MM.1S (cell line): Measurements from ENCODE around the gene RPL29.

Experiments used
- DNase-seq: peaks from one replicate; pipeline ENCODE4 v3.0.0-alpha.2; 2015
- H2AFZ ChIP-seq: fragments of 300-600 bp; sonication (generic); 2 replicates; pipeline ENCODE4 v1.6.0; 2016; ENCODE audit warnings: antibody characterized with exemption, low read length
- H3F3A ChIP-seq: fragments of 300-600 bp; sonication (generic); 2 replicates; pipeline ENCODE4 v1.6.1; 2016; ENCODE audit warnings: mild to moderate bottlenecking, antibody characterized with exemption, low read length, moderate library complexity, mixed read lengths; ENCODE audit not compliant: insufficient read depth
- H3K27ac ChIP-seq: fragments of 300-600 bp; sonication (generic); 2 replicates; pipeline ENCODE4 v1.5.1; 2016; ENCODE audit warnings: mild to moderate bottlenecking, low read length
- H3K27me3 ChIP-seq: fragments of 300-600 bp; sonication (generic); replicated peaks from 2 replicates; pipeline ENCODE4 v1.6.0; 2016; ENCODE audit warnings: low read length; ENCODE audit not compliant: insufficient read depth
- H3K36me3 ChIP-seq: fragments of 300-600 bp; sonication (generic); replicated peaks from 2 replicates; pipeline ENCODE4 v1.6.1; 2016; ENCODE audit warnings: mild to moderate bottlenecking, low read length, mixed read lengths; ENCODE audit not compliant: insufficient read depth
- H3K4me1 ChIP-seq: fragments of 300-600 bp; sonication (generic); 2 replicates; pipeline ENCODE4 v1.6.1; 2016; ENCODE audit warnings: low read length, mixed read lengths
- H3K4me2 ChIP-seq: fragments of 300-600 bp; sonication (generic); 2 replicates; pipeline ENCODE4 v1.6.0; 2016; ENCODE audit warnings: low read depth, low read length
- H3K4me3 ChIP-seq: fragments of 300-600 bp; sonication (generic); 2 replicates; pipeline ENCODE4 v1.5.1; 2016; ENCODE audit warnings: low read length, mixed read lengths
- H3K79me2 ChIP-seq: fragments of 300-600 bp; sonication (generic); 2 replicates; pipeline ENCODE4 v1.6.1; 2016; ENCODE audit warnings: mixed run types, low read length, mixed read lengths
- H3K9ac ChIP-seq: fragments of 300-600 bp; sonication (generic); 2 replicates; pipeline ENCODE4 v1.6.1; 2016; ENCODE audit warnings: low read length, mixed read lengths
- H3K9me2 ChIP-seq: fragments of 300-600 bp; sonication (generic); replicated peaks from 2 replicates; pipeline ENCODE4 v1.6.1; 2016; ENCODE audit warnings: mild to moderate bottlenecking, low read length, mixed read lengths; ENCODE audit not compliant: insufficient read depth
- H3K9me3 ChIP-seq: fragments of 300-600 bp; sonication (generic); replicated peaks from 2 replicates; pipeline ENCODE4 v1.6.1; 2016; ENCODE audit warnings: mild to moderate bottlenecking, low read length, mixed read lengths; ENCODE audit not compliant: insufficient read depth
- H4K20me1 ChIP-seq: fragments of 300-600 bp; sonication (generic); 2 replicates; pipeline ENCODE4 v1.6.1; 2016; ENCODE audit warnings: mild to moderate bottlenecking, low read length, moderate library complexity, mixed read lengths; ENCODE audit not compliant: insufficient read depth
- EZH2 ChIP-seq: fragments of 300-600 bp; sonication (generic); optimal IDR thresholded peaks from 2 replicates; pipeline ENCODE3; 2017; ENCODE audit warnings: low read depth, mild to moderate bottlenecking, antibody characterized with exemption, low read length, mixed read lengths
- EZH2phosphoT487 ChIP-seq: fragments of 300-600 bp; sonication (generic); IDR thresholded peaks from 2 replicates; pipeline ENCODE4 v1.6.1; 2018; ENCODE audit warnings: antibody characterized with exemption, low read length
- TF ChIP-seq, protein P1 (sequence below): fragments of 300-600 bp; sonication (generic); IDR thresholded peaks from 2 replicates; pipeline ENCODE4 v1.5.1; 2016; ENCODE audit warnings: antibody characterized with exemption, low read length, mixed read lengths

RPL29 gene

DNA sequence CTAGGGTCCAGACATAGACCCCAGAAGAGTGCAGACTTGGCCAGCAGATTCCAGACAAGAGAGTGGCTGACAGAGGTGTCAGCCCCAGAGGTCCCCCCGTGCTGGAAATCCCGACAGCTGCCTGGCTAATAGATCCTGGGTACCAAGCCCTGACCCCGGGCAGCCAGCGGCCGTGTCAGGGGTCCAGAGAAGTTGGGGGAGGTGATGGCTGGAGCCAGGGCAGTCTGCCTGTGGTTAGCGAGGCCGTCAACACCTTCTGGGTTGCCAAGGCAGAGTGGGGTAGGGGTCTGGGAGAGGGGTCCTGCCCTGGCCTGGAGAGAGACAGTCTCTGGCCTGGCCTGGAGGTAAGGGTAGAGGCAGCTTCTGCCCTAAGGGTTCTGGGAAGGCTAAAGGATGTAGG lies 25.1 kb upstream of the RPL29 start:
- no peak for TF ChIP-seq EZH2
- TF ChIP-seq, protein P1, sequence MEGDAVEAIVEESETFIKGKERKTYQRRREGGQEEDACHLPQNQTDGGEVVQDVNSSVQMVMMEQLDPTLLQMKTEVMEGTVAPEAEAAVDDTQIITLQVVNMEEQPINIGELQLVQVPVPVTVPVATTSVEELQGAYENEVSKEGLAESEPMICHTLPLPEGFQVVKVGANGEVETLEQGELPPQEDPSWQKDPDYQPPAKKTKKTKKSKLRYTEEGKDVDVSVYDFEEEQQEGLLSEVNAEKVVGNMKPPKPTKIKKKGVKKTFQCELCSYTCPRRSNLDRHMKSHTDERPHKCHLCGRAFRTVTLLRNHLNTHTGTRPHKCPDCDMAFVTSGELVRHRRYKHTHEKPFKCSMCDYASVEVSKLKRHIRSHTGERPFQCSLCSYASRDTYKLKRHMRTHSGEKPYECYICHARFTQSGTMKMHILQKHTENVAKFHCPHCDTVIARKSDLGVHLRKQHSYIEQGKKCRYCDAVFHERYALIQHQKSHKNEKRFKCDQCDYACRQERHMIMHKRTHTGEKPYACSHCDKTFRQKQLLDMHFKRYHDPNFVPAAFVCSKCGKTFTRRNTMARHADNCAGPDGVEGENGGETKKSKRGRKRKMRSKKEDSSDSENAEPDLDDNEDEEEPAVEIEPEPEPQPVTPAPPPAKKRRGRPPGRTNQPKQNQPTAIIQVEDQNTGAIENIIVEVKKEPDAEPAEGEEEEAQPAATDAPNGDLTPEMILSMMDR = no peak
- no peak for TF ChIP-seq EZH2phosphoT487
- no peaks in the 10 kb centered on the region for H3K4me1 ChIP-seq

DNA sequence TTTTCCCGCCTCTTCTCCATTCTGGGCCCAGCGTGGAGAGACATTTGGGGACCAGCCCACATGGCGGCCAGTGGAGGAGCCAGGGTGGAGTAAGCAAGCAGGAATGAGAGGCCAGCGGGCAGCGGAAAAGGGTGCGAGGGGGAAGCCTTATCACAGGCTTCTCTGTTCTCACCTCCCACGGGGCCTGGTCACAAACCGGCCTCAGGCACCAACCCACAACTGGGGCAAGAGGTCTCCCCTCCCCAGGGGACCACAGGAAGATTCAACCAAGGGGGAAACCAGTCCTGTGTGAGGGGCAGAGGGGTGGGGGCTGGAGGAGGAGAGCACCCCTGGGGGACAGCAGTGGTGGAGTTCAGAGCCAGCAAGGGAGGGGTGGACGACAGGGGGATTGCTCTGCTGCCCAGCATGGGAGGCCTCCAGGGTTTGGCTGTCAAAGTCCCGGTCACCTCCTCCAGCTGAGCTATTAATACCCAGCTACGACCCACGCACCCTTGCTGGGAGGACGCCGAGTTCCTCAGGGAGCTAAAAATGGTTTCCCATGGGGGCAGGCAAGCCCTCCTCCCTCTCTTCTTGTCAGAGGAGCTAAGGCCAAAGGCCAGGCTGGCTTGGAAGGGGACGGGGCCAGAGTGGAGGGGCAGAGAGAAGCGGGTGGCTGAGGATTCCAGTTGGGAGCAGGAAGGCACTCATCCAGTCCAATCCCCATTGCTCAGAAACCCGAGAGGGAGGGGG lies 23.8 kb upstream of the RPL29 start:
- no peaks in the 10 kb centered on the region for H3K9me2 ChIP-seq
- no peak overlapping the region for H3K9ac ChIP-seq
- H3K27ac ChIP-seq = no peak overlapping the region
- no peaks in the 10 kb centered on the region for H3K9me3 ChIP-seq
- no peaks in the 10 kb centered on the region for H4K20me1 ChIP-seq
- H3K79me2 ChIP-seq = no peaks in the 10 kb centered on the region
- no peaks in the 10 kb centered on the region for H3K27me3 ChIP-seq
- no peak overlapping the region for H3K4me3 ChIP-seq
- no peaks in the 10 kb centered on the region for H3K4me1 ChIP-seq
- no peaks in the 10 kb centered on the region for H3F3A ChIP-seq
- TF ChIP-seq, protein P1 = no peak
- TF ChIP-seq EZH2phosphoT487 (no peak), EZH2 (no peak)
- no peaks in the 10 kb centered on the region for H3K36me3 ChIP-seq
- no peak for DNase-seq
- H3K4me2 ChIP-seq = no peak overlapping the region
- no peak overlapping the region for H2AFZ ChIP-seq

More for the DNA sequence above, 25.1 kb upstream of the RPL29 start:
- H3K4me3 ChIP-seq = no peak overlapping the region
- H2AFZ ChIP-seq = no peak overlapping the region
- no peaks in the 10 kb centered on the region for H3K79me2 ChIP-seq
- H3K36me3 ChIP-seq = no peaks in the 10 kb centered on the region
- no peaks in the 10 kb centered on the region for H3K9me3 ChIP-seq
- H3K27me3 ChIP-seq = no peaks in the 10 kb centered on the region
- H3K9ac ChIP-seq = no peak overlapping the region
- H3K9me2 ChIP-seq = no peaks in the 10 kb centered on the region
- no peaks in the 10 kb centered on the region for H3F3A ChIP-seq
- H3K27ac ChIP-seq = no peak overlapping the region
- H4K20me1 ChIP-seq = no peaks in the 10 kb centered on the region
- DNase-seq = no peak
- H3K4me2 ChIP-seq = no peak overlapping the region

DNA sequence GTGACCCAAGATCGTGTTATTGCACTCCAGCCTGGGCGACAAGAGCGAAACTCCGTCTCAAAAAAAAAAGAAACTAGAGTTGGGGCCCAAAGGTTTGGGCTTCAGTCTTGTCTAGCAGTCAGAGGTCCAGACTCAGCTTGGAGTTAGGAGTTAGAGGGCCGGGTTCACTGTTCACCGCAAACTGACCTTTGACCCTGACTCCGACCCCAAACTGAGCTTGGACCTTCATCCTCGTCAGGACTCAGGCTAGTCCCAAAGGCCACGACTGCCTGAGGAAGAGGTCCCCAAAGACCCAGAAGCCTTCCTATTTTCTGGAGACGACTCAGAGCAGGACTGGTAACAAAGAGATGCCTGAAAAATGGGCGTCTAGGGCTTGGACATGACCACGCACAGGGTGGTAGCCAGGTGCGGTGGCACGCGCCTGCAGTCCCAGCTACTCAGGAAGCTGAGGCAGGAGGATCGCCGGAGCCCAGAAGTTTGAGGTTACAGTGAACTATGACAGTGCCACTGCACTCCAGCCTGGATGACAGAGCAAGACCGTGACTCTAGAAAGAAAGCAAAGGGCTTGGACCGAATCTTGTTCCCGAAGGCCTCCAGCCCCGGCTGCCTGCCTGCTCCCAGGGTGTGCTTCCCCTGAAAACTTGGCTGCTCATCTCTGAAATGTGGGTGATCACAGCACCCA lies 22.8 kb upstream of the RPL29 start:
- no peaks in the 10 kb centered on the region for H3K9me3 ChIP-seq
- H3K79me2 ChIP-seq = no peaks in the 10 kb centered on the region
- no peaks in the 10 kb centered on the region for H3K27me3 ChIP-seq
- no peaks in the 10 kb centered on the region for H3K36me3 ChIP-seq
- no peak for DNase-seq
- no peak overlapping the region for H3K27ac ChIP-seq
- no peak overlapping the region for H2AFZ ChIP-seq
- no peaks in the 10 kb centered on the region for H4K20me1 ChIP-seq
- no peaks in the 10 kb centered on the region for H3F3A ChIP-seq
- no peak overlapping the region for H3K4me3 ChIP-seq
- H3K9ac ChIP-seq = no peak overlapping the region
- no peak overlapping the region for H3K4me2 ChIP-seq
- no peaks in the 10 kb centered on the region for H3K9me2 ChIP-seq
- H3K4me1 ChIP-seq = no peaks in the 10 kb centered on the region
- TF ChIP-seq, protein P1 = no peak
- TF ChIP-seq EZH2phosphoT487 (no peak), EZH2 (no peak)
